HG03439 (cell line): ENCODE results near the gene MAP2K2.

ENCODE experiments used
- ATAC-seq: cut with Tn5 transposase; IDR thresholded peaks from one replicate; pipeline ENCODE4 v1.9.1; 2021; ENCODE audit warnings: mild to moderate bottlenecking, moderate library complexity; ENCODE audit not compliant: unreplicated experiment

MAP2K2 gene

DNA sequence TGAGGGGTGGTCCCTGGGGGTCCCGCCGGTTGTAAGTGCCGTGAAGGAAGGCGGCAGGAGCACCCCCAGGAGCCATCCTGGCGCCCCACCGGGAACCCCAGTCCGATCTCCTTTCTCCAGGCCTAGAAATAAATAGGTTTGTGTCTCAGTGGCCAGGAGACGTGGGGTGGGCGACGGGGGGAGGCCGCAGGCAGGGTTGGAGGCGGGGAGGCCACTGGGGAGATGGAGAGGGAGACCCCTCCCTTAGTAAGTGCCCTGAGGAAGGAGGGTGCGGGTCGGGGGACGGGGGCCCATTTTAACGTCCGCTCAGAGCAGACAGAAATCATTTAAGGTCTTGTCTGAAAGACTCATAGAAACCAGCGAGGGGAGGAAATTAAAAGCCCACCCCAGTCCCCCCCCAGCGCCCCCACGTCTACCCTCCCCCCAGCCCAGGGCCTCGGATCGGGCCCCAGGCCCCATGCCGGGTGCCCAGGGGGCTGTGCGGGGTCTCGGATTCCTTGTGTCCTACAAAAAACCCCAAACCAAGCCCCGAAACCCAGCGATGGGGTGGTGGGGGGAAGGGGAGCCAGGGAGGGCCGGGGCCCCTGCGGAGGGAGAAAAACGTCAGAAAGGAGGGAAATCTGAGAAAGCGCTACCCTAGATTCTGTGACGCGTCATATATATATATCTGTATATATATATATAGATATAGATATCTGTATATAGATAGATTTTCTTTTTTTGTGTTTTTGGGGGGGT is 76.8 kb downstream of the MAP2K2 start:
- ATAC-seq = no peak

DNA sequence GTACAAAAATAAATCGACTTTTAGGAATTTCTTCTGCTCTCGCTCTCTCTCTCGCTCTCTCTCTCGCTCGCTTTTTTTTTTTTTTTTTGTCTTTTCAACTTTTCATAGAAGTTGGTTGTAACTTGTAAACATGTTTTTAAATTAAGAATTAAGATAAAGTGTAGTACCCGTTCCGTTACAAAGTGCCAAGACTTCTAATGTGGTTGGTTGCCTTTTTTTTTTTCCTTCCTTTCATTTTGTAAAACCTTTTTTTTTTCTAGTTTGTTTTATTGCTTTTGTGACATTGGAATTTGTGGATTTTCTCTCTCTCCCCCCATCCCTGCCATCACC is 77.6 kb downstream of the MAP2K2 start:
- no peak for ATAC-seq

DNA sequence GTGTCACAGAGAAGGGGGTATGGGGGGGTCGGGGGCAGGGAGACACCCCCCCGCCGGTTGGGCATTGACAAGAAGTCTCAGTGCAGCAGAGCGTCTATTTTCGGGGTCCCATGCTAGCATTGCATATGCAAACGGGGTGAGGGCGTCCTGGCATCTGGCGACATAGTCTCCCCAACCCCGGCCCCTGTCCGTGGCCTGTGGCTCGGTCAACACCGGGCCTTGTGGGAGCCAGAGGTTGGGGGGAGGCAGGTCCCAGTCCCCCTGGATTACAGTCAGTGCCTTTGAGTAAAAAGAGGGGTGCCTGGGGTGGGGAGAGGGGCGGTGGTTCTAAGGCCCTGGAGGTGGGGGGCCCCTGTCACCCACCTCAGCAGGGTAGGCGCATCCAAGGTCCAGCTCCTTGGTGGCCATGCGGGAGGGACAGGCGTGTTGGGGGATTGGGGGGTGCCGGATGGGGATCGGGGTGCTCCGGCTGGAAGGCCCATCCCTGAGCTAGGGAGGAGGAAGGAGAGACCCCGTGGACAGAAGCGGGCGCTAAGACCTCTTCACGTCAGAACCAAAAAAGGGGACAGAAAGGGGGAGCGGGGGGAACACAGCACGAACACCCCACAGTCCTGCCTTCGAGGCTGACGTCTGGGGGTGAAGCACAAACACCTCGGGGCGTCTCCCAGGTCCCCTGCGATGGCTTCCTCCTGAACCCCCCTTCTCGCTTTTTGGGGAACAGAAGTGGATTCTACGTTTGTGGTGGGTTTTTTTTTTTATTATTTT is 78.1 kb downstream of the MAP2K2 start:
- no peak for ATAC-seq

DNA sequence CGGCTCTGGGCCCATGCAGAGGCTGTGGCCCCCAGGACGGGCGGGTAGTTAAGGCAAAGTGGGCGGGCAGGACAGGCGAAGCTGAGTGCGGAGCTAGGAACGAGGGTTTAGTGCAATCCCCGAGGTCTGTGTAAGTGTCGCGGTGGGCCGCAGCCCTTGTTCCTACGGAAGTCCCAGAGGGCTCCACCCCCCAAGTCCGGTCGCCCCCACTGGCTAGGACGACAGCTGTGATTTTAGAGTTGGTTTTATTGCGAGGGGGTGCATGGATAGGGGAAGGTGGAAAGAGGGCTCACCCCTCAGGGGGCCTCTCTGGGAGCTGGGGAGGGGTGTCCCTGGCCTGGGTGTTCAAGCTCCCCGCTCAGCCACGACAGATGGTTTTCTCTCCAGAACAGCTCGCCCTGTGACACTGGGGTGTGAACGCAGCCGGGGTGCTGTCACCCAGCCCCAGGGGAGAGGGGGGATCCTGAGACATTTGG is 78.9 kb downstream of the MAP2K2 start:
- ATAC-seq = no peak

DNA sequence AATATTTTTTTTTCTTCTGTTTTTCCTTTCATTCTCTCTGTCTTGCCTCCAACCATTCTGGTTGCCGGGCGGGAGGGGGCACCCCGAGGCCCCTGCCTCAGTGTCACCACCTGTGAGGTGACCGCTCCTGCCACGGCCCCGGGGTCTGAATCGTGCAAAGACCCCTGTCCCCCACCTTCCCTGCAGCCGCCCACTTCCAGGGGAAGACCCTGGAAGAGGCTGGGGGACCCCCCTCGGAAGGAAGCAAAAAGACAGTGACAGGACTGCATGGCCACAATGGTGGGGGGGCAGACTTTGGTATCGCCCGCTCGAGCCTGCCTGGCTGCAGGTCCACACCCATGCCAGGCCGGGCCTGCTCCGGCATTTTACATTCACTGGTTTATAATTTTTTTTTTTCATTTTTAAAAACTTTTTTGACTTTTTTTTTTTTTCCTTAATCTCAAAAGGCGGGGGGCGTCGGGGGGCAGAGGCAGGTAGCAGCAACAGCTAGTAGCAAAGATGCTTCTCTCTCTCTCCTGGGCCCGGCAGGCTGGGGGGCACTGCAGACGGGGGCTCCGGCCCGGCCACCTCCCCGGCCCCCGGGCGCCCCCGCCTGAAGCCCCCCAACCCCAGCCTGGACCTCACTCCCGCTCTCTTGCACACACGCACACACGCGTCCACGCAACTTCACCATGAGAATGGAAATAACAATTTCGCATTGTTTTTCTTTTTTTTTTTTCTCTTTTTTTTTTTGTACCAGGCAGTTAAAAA is 79.8 kb downstream of the MAP2K2 start:
- ATAC-seq = no peak

DNA sequence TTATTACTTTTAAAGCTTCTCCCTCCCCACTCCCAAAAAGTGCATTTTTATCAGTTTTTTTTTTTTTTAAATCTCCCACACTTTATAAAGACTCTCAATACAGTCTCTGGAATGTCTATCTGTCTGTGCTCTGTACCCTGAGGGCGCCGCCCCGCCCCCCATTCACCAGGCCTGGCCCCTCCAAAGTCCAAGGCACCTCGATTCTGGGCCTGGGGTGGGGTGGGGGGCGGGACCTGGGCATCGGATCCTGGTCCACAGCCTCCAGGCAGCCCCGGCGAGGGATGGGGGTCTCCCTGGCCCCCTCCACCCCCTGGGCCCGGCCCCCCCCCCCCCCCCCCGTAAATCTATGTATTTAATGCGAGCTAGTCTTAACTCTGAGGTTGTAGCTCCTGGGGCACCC is 80.5 kb downstream of the MAP2K2 start:
- ATAC-seq = no peak

DNA sequence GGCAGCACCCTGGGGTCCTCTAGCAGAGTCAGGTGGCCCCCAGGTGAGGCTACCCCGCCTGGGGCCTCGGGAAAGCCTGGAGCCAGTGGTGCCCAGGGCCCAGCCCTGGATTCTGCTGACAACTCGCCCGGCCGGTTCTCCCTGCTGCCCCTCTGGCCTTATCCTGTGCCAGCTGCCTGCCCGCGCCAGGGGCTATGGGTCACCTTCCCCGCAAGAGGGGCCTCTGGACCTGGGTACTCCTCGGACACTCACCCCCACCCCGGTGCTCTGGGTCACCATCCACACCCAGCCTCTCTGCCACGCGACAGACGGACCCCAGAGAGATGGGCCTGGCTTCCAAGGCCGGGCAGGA is 81.2 kb downstream of the MAP2K2 start:
- no peak for ATAC-seq

DNA sequence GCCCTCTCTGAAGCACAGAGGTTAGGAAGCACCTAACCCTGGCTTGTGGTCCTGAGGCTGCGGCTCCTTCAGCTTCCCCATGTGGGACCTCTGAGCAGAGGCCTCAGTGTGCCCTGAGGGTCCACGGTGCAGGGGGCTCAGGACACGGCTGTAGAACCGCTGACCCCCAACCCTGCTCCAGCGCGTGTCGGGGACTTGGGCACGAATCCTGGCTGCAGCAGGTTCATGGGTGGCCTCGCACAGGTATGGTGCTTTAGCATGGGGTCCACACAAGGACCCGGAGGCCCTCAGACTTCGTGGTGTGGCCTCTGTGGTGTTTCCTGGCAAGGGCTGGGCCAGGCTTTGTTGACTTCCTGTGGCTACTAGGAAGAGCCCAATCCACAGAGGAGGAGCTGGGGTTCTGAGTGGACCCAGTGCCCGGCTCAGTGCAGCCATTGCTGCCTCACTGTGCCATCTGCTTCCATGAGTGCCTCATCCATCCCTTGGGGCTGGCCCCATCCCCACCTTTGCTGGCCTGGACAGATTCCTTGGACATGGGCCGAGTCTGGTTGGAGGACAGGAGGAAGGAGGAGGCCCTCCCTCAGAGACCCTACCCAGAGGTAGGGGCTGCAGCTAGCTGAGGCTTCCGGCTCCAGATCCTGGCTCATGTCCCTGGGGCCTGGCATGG is 81.7 kb downstream of the MAP2K2 start:
- no peak for ATAC-seq
